ENCODE results near the gene PRPSAP2. TPM values are rescaled to one million over a fixed set of nuclear protein-coding genes. Genes with fewer than 3 reads are reported as not detected.

The PRPSAP2 gene
- total RNA-seq, 1 donor from 2014 or later: 145 TPM

- Mint-ChIP-seq H3K4me3 (no peak overlapping the region), H3K27ac (no peak overlapping the region), H3K9me3 (no peaks in the 10 kb centered on the region), H3K4me1 (peaks cover 17% of the 10 kb centered on the region), H3K27me3 (ENCODE audit: insufficient read depth, low read depth) (peaks cover 2% of the 10 kb centered on the region), H3K36me3 (no peaks in the 10 kb centered on the region)
- TF ChIP-seq CTCF (IDR thresholded peaks at IDR 0.05): no peak
- TF ChIP-seq EZH2 (IDR thresholded peaks at IDR 0.05): no peak
- TF ChIP-seq EZH2phosphoT487 (IDR thresholded peaks at IDR 0.05): no peak
- Histone ChIP-seq H4K20me1 (ENCODE audit: low read depth) (no peaks in the 10 kb centered on the region), H3K4me1 (peaks cover 3% of the 10 kb centered on the region), H3K27ac (no peak overlapping the region), H3F3A (ENCODE audit: low read depth) (no peaks in the 10 kb centered on the region), H2AFZ (replicated peaks) (no peak overlapping the region), H3K9ac (no peak overlapping the region), H3K4me2 (no peak overlapping the region), H3K4me3 (no peak overlapping the region), H3K79me2 (ENCODE audit: low read depth) (no peaks in the 10 kb centered on the region), H3K36me3 (no peaks in the 10 kb centered on the region), H3K9me3 (ENCODE audit: low read depth) (no peaks in the 10 kb centered on the region), H3K27me3 (no peaks in the 10 kb centered on the region)
- DNase-seq (ENCODE audit: low spot score): no peak
These were observed 99.9 kb downstream of the PRPSAP2 start for GRCh38 chr17:18957831-18958230.

- H3K79me2 ChIP-seq (ENCODE audit: low read depth): no peaks in the 10 kb centered on the region
- no peaks in the 10 kb centered on the region for H3K27me3 ChIP-seq
- TF ChIP-seq EZH2 (IDR thresholded peaks at IDR 0.05): no peak
- TF ChIP-seq CTCF (IDR thresholded peaks at IDR 0.05): no peak
- TF ChIP-seq EZH2phosphoT487 (IDR thresholded peaks at IDR 0.05): no peak
- Mint-ChIP-seq H3K4me3 (no peak overlapping the region), H3K27ac (no peak overlapping the region), H3K27me3 (ENCODE audit: insufficient read depth, low read depth) (peaks cover 2% of the 10 kb centered on the region), H3K36me3 (no peaks in the 10 kb centered on the region), H3K9me3 (no peaks in the 10 kb centered on the region), H3K4me1 (peaks cover 20% of the 10 kb centered on the region)
- no peak overlapping the region for H3K27ac ChIP-seq
- no peak overlapping the region for H3K4me3 ChIP-seq
- no peaks in the 10 kb centered on the region for H3K36me3 ChIP-seq
- H3K9me3 ChIP-seq (ENCODE audit: low read depth): no peaks in the 10 kb centered on the region
- H3F3A ChIP-seq (ENCODE audit: low read depth): no peaks in the 10 kb centered on the region
- no peaks in the 10 kb centered on the region for H4K20me1 ChIP-seq (ENCODE audit: low read depth)
- DNase-seq (ENCODE audit: low spot score): no peak
- no peak overlapping the region for H3K9ac ChIP-seq
- no peak overlapping the region for H3K4me2 ChIP-seq
- H2AFZ ChIP-seq (replicated peaks): no peak overlapping the region
- H3K4me1 ChIP-seq: peaks cover 3% of the 10 kb centered on the region
These were observed 100.7 kb downstream of the PRPSAP2 start for GRCh38 chr17:18958611-18959010.

- no peak overlapping the region for H2AFZ ChIP-seq (replicated peaks)
- H3F3A ChIP-seq (ENCODE audit: low read depth): no peaks in the 10 kb centered on the region
- Mint-ChIP-seq H3K4me3 (no peak overlapping the region), H3K4me1 (peaks cover 20% of the 10 kb centered on the region), H3K9me3 (no peaks in the 10 kb centered on the region), H3K36me3 (no peaks in the 10 kb centered on the region), H3K27ac (no peak overlapping the region), H3K27me3 (ENCODE audit: insufficient read depth, low read depth) (peaks cover 2% of the 10 kb centered on the region)
- H3K9me3 ChIP-seq (ENCODE audit: low read depth): no peaks in the 10 kb centered on the region
- no peak overlapping the region for H3K27ac ChIP-seq
- TF ChIP-seq CTCF (IDR thresholded peaks at IDR 0.05): no peak
- H3K27me3 ChIP-seq: no peaks in the 10 kb centered on the region
- H3K79me2 ChIP-seq (ENCODE audit: low read depth): no peaks in the 10 kb centered on the region
- H3K4me2 ChIP-seq: no peak overlapping the region
- no peaks in the 10 kb centered on the region for H3K36me3 ChIP-seq
- DNase-seq (ENCODE audit: low spot score): peak; percentile 39
- H3K4me1 ChIP-seq: peaks cover 3% of the 10 kb centered on the region
- no peak overlapping the region for H3K4me3 ChIP-seq
- no peak overlapping the region for H3K9ac ChIP-seq
- no peaks in the 10 kb centered on the region for H4K20me1 ChIP-seq (ENCODE audit: low read depth)
These were observed 101.3 kb downstream of the PRPSAP2 start for GRCh38 chr17:18959071-18959844.

All from neural progenitor cell (in vitro differentiated cells).